Measurements from ENCODE around the gene APPL2.

Gene APPL2

GRCh38 chr12:105222726-105223351 is 13.1 kb downstream of the APPL2 start:
- no peak for DNase-seq (ENCODE audit: low read depth)

GRCh38 chr12:105222284-105222655 is 13.7 kb downstream of the APPL2 start:
- no peak for DNase-seq (ENCODE audit: low read depth)

GRCh38 chr12:105221583-105222283 is 14.2 kb downstream of the APPL2 start:
- no peak for DNase-seq (ENCODE audit: low read depth)

GRCh38 chr12:105220929-105221290 is 15.1 kb downstream of the APPL2 start:
- no peak for DNase-seq (ENCODE audit: low read depth)

GRCh38 chr12:105220150-105220928 is 15.6 kb downstream of the APPL2 start:
- DNase-seq (ENCODE audit: low read depth) = no peak

GRCh38 chr12:105219261-105220028 is 16.5 kb downstream of the APPL2 start:
- DNase-seq (ENCODE audit: low read depth) = no peak

GRCh38 chr12:105218434-105218833 is 17.5 kb downstream of the APPL2 start:
- DNase-seq (ENCODE audit: low read depth) = no peak

GRCh38 chr12:105214670-105215375 is 21.2 kb downstream of the APPL2 start:
- no peak for DNase-seq (ENCODE audit: low read depth)

GRCh38 chr12:105214148-105214547 is 21.8 kb downstream of the APPL2 start:
- no peak for DNase-seq (ENCODE audit: low read depth)

GRCh38 chr12:105212438-105212837 is 23.5 kb downstream of the APPL2 start:
- DNase-seq (ENCODE audit: low read depth) = no peak

GRCh38 chr12:105209091-105209490 is 26.9 kb downstream of the APPL2 start:
- DNase-seq (ENCODE audit: low read depth) = no peak

- no peak for DNase-seq (ENCODE audit: low read depth)
Measured at GRCh38 chr12:105206686-105207374, 29.1 kb downstream of the APPL2 start.

GRCh38 chr12:105205322-105206048 is 30.5 kb downstream of the APPL2 start:
- DNase-seq (ENCODE audit: low read depth) = no peak

- no peak for DNase-seq (ENCODE audit: low read depth)
Measured at GRCh38 chr12:105204916-105205315, 31.1 kb downstream of the APPL2 start.

- DNase-seq (ENCODE audit: low read depth) = no peak
Measured at GRCh38 chr12:105204127-105204526, 31.8 kb downstream of the APPL2 start.

- DNase-seq (ENCODE audit: low read depth) = no peak
Measured at GRCh38 chr12:105202202-105202601, 33.8 kb downstream of the APPL2 start.

- no peak for DNase-seq (ENCODE audit: low read depth)
Measured at GRCh38 chr12:105201299-105201698, 34.7 kb downstream of the APPL2 start.

GRCh38 chr12:105200385-105200784 is 35.6 kb downstream of the APPL2 start:
- DNase-seq (ENCODE audit: low read depth) = no peak

- DNase-seq (ENCODE audit: low read depth) = no peak
Measured at GRCh38 chr12:105198961-105199360, 37.0 kb downstream of the APPL2 start.

GRCh38 chr12:105196090-105196489 is 39.9 kb downstream of the APPL2 start:
- no peak for DNase-seq (ENCODE audit: low read depth)

- DNase-seq (ENCODE audit: low read depth) = no peak
Measured at GRCh38 chr12:105194947-105195346, 41.0 kb downstream of the APPL2 start.
